ENCODE data around the gene SPATA31E1.
"Not testable (repeated sequence)": the region's sequence is repeated elsewhere in the genome, so short reads cannot be mapped to it uniquely, and the experiment has no call there.

SPATA31E1 gene

DNA sequence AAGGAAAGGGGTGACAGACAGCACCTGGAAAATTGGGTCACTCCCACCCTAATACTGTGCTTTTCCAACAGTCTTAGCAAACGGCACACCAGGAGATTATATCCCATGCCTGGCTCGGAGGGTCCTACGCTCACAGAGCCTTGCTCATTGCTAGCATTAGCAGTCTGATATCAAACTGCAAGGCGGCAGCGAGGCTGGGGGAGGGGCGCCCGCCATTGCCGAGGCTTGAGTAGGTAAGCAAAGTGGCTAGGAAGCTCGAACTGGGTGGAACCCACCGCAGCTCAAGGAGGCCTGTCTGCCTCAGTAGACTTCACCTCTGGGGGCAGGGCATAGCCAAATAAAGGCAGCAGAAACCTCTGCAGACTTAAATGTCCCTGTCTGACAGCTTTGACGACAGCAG lies 19.7 kb downstream of the SPATA31E1 start:
- not testable (repeated sequence) for H3K9me3 ChIP-seq (ENCODE audit: control insufficient read depth in 1 of 2, low read length in 2 of 2); H3K36me3 ChIP-seq (ENCODE audit: control insufficient read depth in 1 of 2, insufficient read depth in 2 of 2, low read length in 2 of 2); H3K27me3 ChIP-seq (ENCODE audit: low read depth, low read length); H3K27ac ChIP-seq (ENCODE audit: low read length); H3K4me1 ChIP-seq (ENCODE audit: control insufficient read depth in 1 of 2, insufficient read depth in 2 of 2, low read length in 2 of 2); H3K4me3 ChIP-seq (ENCODE audit: low read depth in 1 of 2, low read length in 2 of 2)

DNA sequence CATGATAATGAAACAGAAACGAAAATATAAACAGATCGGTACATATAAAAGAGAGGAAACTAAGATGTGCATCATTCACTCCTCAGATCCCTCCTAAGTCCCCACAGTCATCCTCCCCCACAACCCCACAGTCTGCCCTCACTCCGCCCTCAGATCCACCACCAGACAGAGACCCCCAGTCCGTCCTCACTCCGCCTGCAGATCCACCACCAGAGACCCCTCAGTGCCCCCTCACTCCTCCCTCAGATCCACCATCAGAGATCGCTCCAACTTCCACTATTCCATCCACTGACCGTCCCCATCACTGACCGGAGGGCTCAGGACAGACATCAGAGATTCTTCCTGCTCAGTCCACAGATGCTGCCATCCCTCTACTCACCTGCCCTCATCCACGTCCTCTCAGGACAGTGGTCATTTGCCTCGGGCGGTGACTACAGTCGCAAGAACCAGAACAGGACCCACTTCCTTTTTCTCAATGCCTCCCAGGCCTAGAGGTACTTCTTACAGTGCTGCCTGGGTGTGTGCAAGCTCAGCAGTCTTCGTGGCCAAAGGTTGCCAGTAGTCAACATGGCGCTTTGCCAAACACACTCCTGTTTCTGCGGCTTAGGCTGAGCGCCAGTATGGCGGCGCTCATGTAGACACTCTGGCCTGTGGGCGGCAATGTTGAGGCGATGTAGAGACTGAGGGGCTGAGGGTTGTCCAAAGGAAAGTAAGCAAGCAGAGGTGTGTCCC lies 26.8 kb downstream of the SPATA31E1 start:
- Histone ChIP-seq H3K27ac (ENCODE audit: low read length) (no peak overlapping the region), H3K4me3 (ENCODE audit: low read depth in 1 of 2, low read length in 2 of 2) (no peak overlapping the region), H3K36me3 (ENCODE audit: control insufficient read depth in 1 of 2, insufficient read depth in 2 of 2, low read length in 2 of 2) (no peaks in the 10 kb centered on the region), H3K9me3 (ENCODE audit: control insufficient read depth in 1 of 2, low read length in 2 of 2) (no peaks in the 10 kb centered on the region), H3K4me1 (ENCODE audit: control insufficient read depth in 1 of 2, insufficient read depth in 2 of 2, low read length in 2 of 2) (no peaks in the 10 kb centered on the region), H3K27me3 (ENCODE audit: low read depth, low read length) (no peaks in the 10 kb centered on the region)

DNA sequence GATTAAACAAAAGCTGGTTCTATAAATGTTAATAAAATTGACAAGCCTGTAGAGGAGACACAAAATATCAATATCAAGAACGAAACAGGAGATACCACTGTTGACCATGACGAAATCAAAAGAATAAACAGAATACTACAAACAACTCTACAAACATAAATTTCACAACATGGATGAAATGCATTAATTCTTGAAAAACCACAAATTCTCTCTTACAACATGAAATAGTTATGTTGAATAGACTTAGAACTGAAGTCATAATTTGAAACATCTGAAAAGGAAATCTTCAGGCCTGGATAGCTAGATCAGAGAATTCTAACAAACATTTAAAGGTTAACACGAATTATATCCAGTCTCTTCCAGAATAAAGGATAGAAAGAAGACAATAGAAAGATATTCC lies 28.1 kb downstream of the SPATA31E1 start:
- H3K27ac ChIP-seq (ENCODE audit: low read length) = no peak overlapping the region
- H3K27me3 ChIP-seq (ENCODE audit: low read depth, low read length) = no peaks in the 10 kb centered on the region
- H3K9me3 ChIP-seq (ENCODE audit: control insufficient read depth in 1 of 2, low read length in 2 of 2) = no peaks in the 10 kb centered on the region
- no peaks in the 10 kb centered on the region for H3K4me1 ChIP-seq (ENCODE audit: control insufficient read depth in 1 of 2, insufficient read depth in 2 of 2, low read length in 2 of 2)
- H3K4me3 ChIP-seq (ENCODE audit: low read depth in 1 of 2, low read length in 2 of 2) = no peak overlapping the region
- H3K36me3 ChIP-seq (ENCODE audit: control insufficient read depth in 1 of 2, insufficient read depth in 2 of 2, low read length in 2 of 2) = no peaks in the 10 kb centered on the region

DNA sequence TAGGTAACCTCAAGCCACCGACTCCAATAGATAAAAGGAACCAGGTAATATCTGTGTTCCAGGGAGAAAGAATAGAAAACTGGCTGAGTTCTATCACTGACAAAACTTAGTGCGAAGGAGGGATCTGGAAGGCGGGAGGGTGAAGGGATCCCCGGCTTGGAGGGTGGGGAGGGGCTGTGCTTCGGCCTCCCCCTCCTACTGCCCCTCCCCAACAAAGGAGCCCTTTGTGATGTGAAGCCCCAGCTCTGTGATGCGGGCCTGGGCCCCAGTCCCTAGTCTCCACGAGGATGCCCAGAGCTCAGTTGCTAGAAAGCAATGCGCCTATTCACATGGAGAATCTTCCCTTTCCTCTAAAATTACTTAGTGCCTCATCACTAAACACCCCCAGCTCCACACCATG lies 35.0 kb downstream of the SPATA31E1 start, which contains the start of gene SPATA31C1:
SPATA31C1 (plus strand) TSS at position 301 of the 400 bp plus-strand sequence.
- H3K27me3 ChIP-seq (ENCODE audit: low read depth, low read length); H3K4me3 ChIP-seq (ENCODE audit: low read depth in 1 of 2, low read length in 2 of 2); H3K36me3 ChIP-seq (ENCODE audit: control insufficient read depth in 1 of 2, insufficient read depth in 2 of 2, low read length in 2 of 2); H3K27ac ChIP-seq (ENCODE audit: low read length); H3K4me1 ChIP-seq (ENCODE audit: control insufficient read depth in 1 of 2, insufficient read depth in 2 of 2, low read length in 2 of 2); H3K9me3 ChIP-seq (ENCODE audit: control insufficient read depth in 1 of 2, low read length in 2 of 2): not testable (repeated sequence)

DNA sequence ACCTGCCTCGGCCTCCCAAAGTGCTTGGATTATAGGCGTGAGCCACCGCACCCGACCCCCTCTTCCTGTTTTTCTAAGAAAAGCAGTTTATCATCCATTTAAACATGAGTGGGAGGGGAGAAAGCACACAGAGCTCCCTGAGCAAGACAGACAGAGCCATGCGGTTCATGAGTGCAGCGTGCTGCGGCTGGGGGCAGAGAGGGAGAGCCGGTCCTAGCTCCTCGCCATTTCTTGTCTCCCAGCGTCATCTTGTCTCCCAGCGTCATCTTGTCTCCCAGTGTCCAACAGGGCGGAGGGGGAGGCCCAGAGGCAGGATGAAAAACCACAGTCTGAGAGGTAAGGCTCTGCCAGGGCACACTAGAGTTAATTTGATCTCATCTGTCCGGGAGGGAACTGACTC lies 36.3 kb downstream of the SPATA31E1 start:
- not testable (repeated sequence) for H3K36me3 ChIP-seq (ENCODE audit: control insufficient read depth in 1 of 2, insufficient read depth in 2 of 2, low read length in 2 of 2); H3K4me3 ChIP-seq (ENCODE audit: low read depth in 1 of 2, low read length in 2 of 2); H3K27ac ChIP-seq (ENCODE audit: low read length); H3K9me3 ChIP-seq (ENCODE audit: control insufficient read depth in 1 of 2, low read length in 2 of 2); H3K4me1 ChIP-seq (ENCODE audit: control insufficient read depth in 1 of 2, insufficient read depth in 2 of 2, low read length in 2 of 2); H3K27me3 ChIP-seq (ENCODE audit: low read depth, low read length)

DNA sequence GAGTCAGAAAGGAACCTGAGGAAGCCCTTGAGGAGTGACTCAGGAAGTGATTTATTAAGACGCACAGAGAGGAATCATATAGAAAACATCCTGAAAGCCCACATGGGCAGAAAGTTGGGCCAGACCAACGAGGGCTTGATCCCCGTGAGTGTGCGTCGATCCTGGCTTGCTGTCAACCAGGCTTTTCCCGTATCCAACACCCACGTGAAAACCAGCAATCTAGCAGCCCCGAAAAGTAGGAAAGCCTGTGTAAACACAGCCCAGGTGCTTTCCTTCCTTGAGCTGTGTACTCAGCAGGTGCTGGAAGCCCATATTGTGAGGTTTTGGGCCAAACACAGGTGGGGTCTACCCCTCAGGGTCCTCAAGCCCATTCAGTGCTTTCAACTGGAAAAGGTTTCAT lies 38.9 kb downstream of the SPATA31E1 start:
- not testable (repeated sequence) for H3K27me3 ChIP-seq (ENCODE audit: low read depth, low read length); H3K9me3 ChIP-seq (ENCODE audit: control insufficient read depth in 1 of 2, low read length in 2 of 2); H3K27ac ChIP-seq (ENCODE audit: low read length); H3K36me3 ChIP-seq (ENCODE audit: control insufficient read depth in 1 of 2, insufficient read depth in 2 of 2, low read length in 2 of 2); H3K4me3 ChIP-seq (ENCODE audit: low read depth in 1 of 2, low read length in 2 of 2); H3K4me1 ChIP-seq (ENCODE audit: control insufficient read depth in 1 of 2, insufficient read depth in 2 of 2, low read length in 2 of 2)

DNA sequence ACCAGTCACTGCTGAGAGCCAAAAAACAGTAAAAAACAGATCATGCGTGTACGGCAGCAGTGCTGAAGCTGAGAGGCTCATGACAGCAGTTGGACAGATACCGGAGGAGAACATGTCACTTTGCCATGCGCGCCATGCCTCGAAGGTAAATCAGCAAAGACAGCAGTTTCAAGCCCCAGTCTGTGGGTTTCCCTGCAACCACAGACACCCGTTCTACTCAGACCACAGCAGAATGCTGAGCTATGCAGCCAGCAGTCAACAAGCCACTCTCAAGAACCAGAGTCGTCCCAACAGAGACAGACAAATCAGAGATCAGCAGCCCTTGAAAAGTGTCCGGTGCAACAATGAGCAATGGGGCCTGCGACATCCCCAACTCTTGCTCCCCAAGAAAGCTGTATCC lies 40.3 kb downstream of the SPATA31E1 start:
- not testable (repeated sequence) for H3K4me3 ChIP-seq (ENCODE audit: low read depth in 1 of 2, low read length in 2 of 2); H3K9me3 ChIP-seq (ENCODE audit: control insufficient read depth in 1 of 2, low read length in 2 of 2); H3K27ac ChIP-seq (ENCODE audit: low read length); H3K4me1 ChIP-seq (ENCODE audit: control insufficient read depth in 1 of 2, insufficient read depth in 2 of 2, low read length in 2 of 2); H3K36me3 ChIP-seq (ENCODE audit: control insufficient read depth in 1 of 2, insufficient read depth in 2 of 2, low read length in 2 of 2); H3K27me3 ChIP-seq (ENCODE audit: low read depth, low read length)

DNA sequence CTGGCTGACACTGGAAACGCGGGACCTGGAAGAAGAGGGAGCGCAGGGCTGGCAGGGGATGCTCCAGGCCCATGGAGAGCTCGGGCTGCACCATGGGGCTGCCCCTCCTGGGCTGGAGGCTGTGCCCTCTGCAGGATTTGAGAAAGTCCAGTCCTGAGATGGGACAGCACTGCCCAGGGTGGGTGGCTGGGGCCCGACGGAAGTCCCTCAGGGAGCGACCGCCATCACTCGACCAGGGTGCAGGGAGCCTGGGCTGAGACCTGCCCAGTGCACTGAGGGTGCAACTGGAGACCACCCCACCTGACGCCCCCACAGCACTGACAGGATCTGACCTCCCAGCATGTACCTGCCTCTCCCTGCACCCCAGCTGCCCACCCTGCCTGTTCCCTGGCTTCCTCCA lies 42.2 kb downstream of the SPATA31E1 start:
- not testable (repeated sequence) for H3K4me3 ChIP-seq (ENCODE audit: low read depth in 1 of 2, low read length in 2 of 2); H3K27ac ChIP-seq (ENCODE audit: low read length); H3K4me1 ChIP-seq (ENCODE audit: control insufficient read depth in 1 of 2, insufficient read depth in 2 of 2, low read length in 2 of 2); H3K27me3 ChIP-seq (ENCODE audit: low read depth, low read length); H3K36me3 ChIP-seq (ENCODE audit: control insufficient read depth in 1 of 2, insufficient read depth in 2 of 2, low read length in 2 of 2); H3K9me3 ChIP-seq (ENCODE audit: control insufficient read depth in 1 of 2, low read length in 2 of 2)

DNA sequence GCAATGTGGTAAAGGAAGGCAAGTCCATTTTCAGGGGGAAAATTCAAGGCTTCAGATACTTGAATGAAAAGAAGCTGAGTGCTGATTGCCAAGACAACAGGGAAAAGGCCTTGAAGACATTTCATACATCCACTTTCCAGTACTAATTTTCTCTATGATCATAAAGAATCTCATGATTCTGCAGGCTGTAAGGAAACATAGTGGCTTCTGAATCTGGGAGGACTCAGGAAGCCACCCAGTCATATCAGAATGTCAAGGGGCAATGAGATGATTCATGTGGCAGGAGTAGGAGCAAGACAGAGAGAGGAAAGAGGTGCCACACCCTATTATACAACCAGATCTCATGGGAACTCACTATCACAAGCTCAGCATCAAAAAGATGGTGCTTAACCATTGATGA lies 46.5 kb downstream of the SPATA31E1 start:
- not testable (repeated sequence) for H3K27me3 ChIP-seq (ENCODE audit: low read depth, low read length); H3K4me3 ChIP-seq (ENCODE audit: low read depth in 1 of 2, low read length in 2 of 2); H3K36me3 ChIP-seq (ENCODE audit: control insufficient read depth in 1 of 2, insufficient read depth in 2 of 2, low read length in 2 of 2); H3K9me3 ChIP-seq (ENCODE audit: control insufficient read depth in 1 of 2, low read length in 2 of 2); H3K4me1 ChIP-seq (ENCODE audit: control insufficient read depth in 1 of 2, insufficient read depth in 2 of 2, low read length in 2 of 2); H3K27ac ChIP-seq (ENCODE audit: low read length)

DNA sequence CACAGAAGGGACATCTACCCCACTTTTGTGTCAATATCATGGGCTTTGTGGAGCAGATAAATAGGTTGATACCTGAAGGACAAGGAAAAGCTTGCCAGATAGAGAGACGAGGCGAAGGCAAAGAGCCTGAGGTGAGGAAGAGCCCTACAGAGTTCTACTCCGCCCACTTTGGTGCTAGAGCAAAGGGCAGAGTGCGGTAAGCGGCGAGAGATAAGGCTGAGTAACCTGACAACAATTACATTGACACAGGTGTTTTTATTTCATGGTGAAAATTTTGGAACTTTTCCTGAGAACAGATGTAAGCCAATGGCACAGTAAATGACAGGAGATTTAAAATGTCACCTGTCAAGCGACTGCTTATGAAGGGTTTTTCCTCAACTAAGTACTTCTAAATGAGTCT lies 51.8 kb downstream of the SPATA31E1 start:
- not testable (repeated sequence) for H3K27ac ChIP-seq (ENCODE audit: low read length); H3K36me3 ChIP-seq (ENCODE audit: control insufficient read depth in 1 of 2, insufficient read depth in 2 of 2, low read length in 2 of 2); H3K27me3 ChIP-seq (ENCODE audit: low read depth, low read length); H3K9me3 ChIP-seq (ENCODE audit: control insufficient read depth in 1 of 2, low read length in 2 of 2); H3K4me1 ChIP-seq (ENCODE audit: control insufficient read depth in 1 of 2, insufficient read depth in 2 of 2, low read length in 2 of 2); H3K4me3 ChIP-seq (ENCODE audit: low read depth in 1 of 2, low read length in 2 of 2)

DNA sequence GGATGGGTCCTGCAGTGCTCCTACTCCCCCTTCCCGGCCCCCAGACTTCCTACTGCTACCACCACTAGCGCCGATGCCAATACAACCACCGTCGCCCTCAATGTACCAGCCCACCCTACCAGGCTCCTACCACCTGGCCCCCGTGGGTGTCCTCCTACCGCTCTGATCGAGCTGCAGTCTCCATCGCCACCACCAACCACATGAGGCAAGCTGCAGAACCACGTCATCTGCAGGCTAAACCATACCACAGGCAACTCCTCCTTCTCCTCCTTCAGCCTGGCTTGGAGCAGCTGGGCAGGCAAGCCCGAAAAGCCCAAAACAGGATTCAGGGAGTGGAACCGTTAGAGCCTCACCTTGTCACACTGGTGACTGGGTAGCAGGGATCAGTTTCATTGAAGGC lies 54.7 kb downstream of the SPATA31E1 start:
- H3K9me3 ChIP-seq (ENCODE audit: control insufficient read depth in 1 of 2, low read length in 2 of 2); H3K27me3 ChIP-seq (ENCODE audit: low read depth, low read length); H3K4me3 ChIP-seq (ENCODE audit: low read depth in 1 of 2, low read length in 2 of 2); H3K4me1 ChIP-seq (ENCODE audit: control insufficient read depth in 1 of 2, insufficient read depth in 2 of 2, low read length in 2 of 2); H3K36me3 ChIP-seq (ENCODE audit: control insufficient read depth in 1 of 2, insufficient read depth in 2 of 2, low read length in 2 of 2); H3K27ac ChIP-seq (ENCODE audit: low read length): not testable (repeated sequence)

DNA sequence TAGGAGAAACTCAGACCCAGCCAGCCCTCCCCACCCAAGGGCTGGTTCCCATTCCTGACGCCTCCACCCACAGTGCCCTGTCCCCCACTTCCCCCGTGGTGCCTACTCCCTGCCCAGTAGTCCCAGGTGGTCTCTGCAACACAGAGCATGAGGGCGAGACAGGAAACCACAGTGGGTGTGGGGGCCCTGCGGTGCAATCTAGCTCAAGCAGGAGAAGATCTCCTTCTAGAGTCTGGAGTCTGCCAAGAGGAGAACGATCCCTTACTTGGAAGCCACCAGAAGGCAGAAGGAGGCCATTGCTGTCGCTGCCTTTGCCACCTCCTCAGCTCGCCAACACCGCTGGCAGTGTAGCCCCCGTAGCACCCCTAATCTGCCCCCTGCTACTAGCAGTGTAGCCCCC lies 55.2 kb downstream of the SPATA31E1 start:
- H3K9me3 ChIP-seq (ENCODE audit: control insufficient read depth in 1 of 2, low read length in 2 of 2); H3K36me3 ChIP-seq (ENCODE audit: control insufficient read depth in 1 of 2, insufficient read depth in 2 of 2, low read length in 2 of 2); H3K4me1 ChIP-seq (ENCODE audit: control insufficient read depth in 1 of 2, insufficient read depth in 2 of 2, low read length in 2 of 2); H3K27me3 ChIP-seq (ENCODE audit: low read depth, low read length); H3K4me3 ChIP-seq (ENCODE audit: low read depth in 1 of 2, low read length in 2 of 2); H3K27ac ChIP-seq (ENCODE audit: low read length): not testable (repeated sequence)

Data from muscle layer of duodenum (tissue), 2 donors.